ENCODE results near the gene PRRT4. TPM values are rescaled to one million over a fixed set of nuclear protein-coding genes. Genes with fewer than 3 reads are reported as not detected.

Gene PRRT4
- total RNA-seq, 1 donor from 2014 or later, result under 0.01 TPM

DNA sequence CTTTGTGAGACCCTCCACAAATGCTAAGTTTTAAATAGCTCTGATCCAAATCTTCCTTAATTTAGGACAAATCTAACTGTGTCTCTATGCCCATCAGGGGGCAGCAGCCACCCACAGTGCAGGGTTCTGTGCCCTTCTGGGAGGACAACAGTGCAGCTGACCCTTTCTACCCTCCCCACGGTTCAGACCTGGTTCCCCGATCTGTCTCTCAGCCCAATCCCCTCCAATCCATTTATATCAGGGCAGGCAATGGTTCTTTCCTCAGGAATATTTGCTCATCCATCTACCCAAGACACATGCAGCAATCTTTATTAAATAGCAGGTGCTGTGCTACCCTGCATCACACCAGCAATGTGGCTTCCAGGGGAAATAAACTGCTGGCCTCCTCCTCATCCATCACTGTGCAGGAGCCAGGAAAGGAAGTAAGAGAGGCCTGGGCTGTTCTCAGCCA lies 13.8 kb downstream of the PRRT4 start:
- H3K27me3 ChIP-seq (ENCODE audit: control insufficient read depth, insufficient read depth, low read length), result peaks cover 18% of the 10 kb centered on the region
- TF ChIP-seq, protein P1, sequence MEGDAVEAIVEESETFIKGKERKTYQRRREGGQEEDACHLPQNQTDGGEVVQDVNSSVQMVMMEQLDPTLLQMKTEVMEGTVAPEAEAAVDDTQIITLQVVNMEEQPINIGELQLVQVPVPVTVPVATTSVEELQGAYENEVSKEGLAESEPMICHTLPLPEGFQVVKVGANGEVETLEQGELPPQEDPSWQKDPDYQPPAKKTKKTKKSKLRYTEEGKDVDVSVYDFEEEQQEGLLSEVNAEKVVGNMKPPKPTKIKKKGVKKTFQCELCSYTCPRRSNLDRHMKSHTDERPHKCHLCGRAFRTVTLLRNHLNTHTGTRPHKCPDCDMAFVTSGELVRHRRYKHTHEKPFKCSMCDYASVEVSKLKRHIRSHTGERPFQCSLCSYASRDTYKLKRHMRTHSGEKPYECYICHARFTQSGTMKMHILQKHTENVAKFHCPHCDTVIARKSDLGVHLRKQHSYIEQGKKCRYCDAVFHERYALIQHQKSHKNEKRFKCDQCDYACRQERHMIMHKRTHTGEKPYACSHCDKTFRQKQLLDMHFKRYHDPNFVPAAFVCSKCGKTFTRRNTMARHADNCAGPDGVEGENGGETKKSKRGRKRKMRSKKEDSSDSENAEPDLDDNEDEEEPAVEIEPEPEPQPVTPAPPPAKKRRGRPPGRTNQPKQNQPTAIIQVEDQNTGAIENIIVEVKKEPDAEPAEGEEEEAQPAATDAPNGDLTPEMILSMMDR (IDR thresholded peaks at IDR 0.05; ENCODE audit: insufficient read depth, low read length, severe bottlenecking), result peak; percentile 75
- no peaks in the 10 kb centered on the region for H3K36me3 ChIP-seq (ENCODE audit: control insufficient read depth, insufficient read depth, low read length)
- FAIRE-seq, result no peak
- no peak overlapping the region for H3K4me3 ChIP-seq (ENCODE audit: low read depth, low read length)
- peak; percentile 44 for DNase-seq (ENCODE audit: low read depth)

DNA sequence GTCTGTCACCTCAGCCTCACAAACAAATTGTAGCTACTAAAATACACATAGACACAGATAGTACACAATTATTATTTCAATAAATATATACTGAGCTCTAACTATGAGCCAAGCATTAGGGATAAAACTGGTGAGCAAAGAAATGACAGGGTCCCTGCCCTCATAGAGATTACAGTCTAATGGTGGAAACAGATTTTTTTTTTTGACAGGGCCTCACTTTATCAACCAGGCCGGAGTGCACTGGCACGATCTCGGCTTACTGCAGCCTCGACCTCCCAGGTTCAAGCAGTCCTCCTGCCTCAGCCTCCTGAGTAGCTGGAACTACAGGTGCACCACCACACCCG lies 17.1 kb downstream of the PRRT4 start:
- Histone ChIP-seq H3K36me3 (ENCODE audit: control insufficient read depth, insufficient read depth, low read length) (peaks cover 5% of the 10 kb centered on the region), H3K27me3 (ENCODE audit: control insufficient read depth, insufficient read depth, low read length) (peaks cover 3% of the 10 kb centered on the region), H3K4me3 (ENCODE audit: low read depth, low read length) (no peak overlapping the region)
- DNase-seq (ENCODE audit: low read depth) (no peak), FAIRE-seq (no peak)
- TF ChIP-seq, protein P1 (IDR thresholded peaks at IDR 0.05; ENCODE audit: insufficient read depth, low read length, severe bottlenecking), result no peak

DNA sequence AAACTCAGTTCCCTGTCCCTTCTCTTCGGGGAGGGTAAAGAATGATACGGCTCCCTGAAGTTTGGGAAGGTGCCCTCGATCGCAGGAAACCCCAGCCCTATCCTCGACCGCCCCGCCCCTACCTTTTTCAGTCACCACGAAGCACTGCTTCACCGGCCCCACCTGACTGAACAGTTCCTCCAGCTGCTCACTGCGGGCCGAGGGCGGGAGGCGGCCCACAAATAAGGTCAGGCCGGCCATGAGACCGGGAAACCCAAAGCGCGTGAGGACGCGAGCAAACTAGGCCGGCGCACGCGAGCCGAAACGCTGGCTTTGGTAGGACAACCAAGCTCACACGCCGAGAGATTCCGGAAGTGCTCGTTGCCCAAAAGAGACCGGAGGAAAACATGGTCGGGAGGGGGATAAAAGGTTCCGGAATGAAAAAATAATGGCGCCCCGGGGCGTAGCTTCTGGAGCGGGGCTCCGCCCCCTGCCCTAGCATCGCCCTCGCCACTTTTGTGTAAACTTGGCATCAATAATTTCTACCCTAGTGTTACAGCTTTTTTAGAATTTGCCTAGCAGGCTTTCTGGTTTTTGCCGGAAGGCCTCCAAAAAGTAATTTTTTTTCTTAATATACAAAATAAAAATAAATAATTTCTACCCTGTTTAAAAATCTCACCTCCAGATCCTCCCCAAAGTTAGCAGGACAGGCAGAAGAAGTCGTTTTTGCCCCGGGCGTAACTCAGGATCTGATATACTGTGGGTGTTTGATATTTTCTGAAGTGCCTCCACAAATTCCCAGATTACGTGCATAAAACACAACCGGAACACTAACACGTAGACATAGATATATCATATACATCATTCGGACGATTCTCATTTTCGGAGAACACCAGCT lies 17.7 kb downstream of the PRRT4 start, which contains the start of gene RBM28:
TSS of gene RBM28 (minus strand) at position 355 of the 877 bp plus-strand sequence. CDS start at position 240, 115 bp downstream.
- Histone ChIP-seq H3K27me3 (ENCODE audit: control insufficient read depth, insufficient read depth, low read length) (peaks cover 2% of the 10 kb centered on the region), H3K36me3 (ENCODE audit: control insufficient read depth, insufficient read depth, low read length) (peaks cover 8% of the 10 kb centered on the region), H3K4me3 (ENCODE audit: low read depth, low read length) (peak within 1 kb of the TSS; percentile 68)
- no peak for FAIRE-seq
- TF ChIP-seq, protein P1 (IDR thresholded peaks at IDR 0.05; ENCODE audit: insufficient read depth, low read length, severe bottlenecking), result no peak
- peak; percentile 72 for DNase-seq (ENCODE audit: low read depth)

DNA sequence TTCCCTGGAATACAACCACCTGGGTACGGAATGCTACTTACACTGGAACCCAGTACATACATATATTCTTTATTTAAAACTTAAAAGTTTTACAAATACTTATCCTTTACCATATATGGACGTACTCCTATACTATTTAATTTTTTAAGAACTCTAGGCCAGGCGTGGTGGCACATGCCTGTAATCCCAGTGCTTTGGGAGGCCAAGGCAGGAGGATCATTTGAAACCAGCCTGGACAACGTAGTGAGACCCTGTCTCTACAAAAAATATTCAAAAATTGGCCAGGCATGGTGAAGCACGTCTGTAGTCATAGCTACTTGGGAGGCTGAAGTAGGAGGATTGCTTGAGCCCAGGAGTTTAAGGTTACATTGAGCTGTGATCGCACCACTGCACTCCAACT lies 19.8 kb downstream of the PRRT4 start:
- TF ChIP-seq, protein P1 (IDR thresholded peaks at IDR 0.05; ENCODE audit: insufficient read depth, low read length, severe bottlenecking), result no peak
- FAIRE-seq (no peak), DNase-seq (ENCODE audit: low read depth) (no peak)
- Histone ChIP-seq H3K4me3 (ENCODE audit: low read depth, low read length) (no peak overlapping the region), H3K27me3 (ENCODE audit: control insufficient read depth, insufficient read depth, low read length) (no peaks in the 10 kb centered on the region), H3K36me3 (ENCODE audit: control insufficient read depth, insufficient read depth, low read length) (peaks cover 13% of the 10 kb centered on the region)

DNA sequence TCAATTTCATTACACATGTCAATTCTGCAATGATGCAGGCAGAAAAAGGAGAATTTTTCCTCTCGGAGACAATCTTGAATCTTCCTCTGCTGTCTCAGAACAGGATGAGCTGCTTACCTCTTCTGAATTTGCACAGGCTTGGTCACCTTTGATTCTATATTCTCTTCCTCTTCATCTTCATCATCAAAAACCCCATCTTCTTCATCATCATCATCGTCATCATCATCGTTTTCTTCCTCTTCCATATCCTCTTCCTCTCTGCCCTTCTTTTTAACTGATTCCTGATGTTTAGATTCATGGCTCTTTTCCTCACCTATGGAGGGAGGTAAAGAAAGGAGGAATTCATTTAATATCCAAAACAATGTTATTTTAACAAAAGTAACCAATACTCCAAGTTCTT lies 25.8 kb downstream of the PRRT4 start:
- TF ChIP-seq, protein P1 (IDR thresholded peaks at IDR 0.05; ENCODE audit: insufficient read depth, low read length, severe bottlenecking), result no peak
- H3K36me3 ChIP-seq (ENCODE audit: control insufficient read depth, insufficient read depth, low read length), result peaks cover 26% of the 10 kb centered on the region
- DNase-seq (ENCODE audit: low read depth), result no peak
- H3K4me3 ChIP-seq (ENCODE audit: low read depth, low read length), result no peak overlapping the region
- no peaks in the 10 kb centered on the region for H3K27me3 ChIP-seq (ENCODE audit: control insufficient read depth, insufficient read depth, low read length)
- no peak for FAIRE-seq

Data from bronchial epithelial cell (primary cell).